ENCODE measurements around the gene CST7.

Gene CST7

GRCh38 chr20:24992487-24993205 lies 43.6 kb downstream of the CST7 start, which contains the start of gene APMAP:
Gene APMAP (minus strand): TSS chr20:24992751. CDS start chr20:24992688, 63 bp downstream.
- peak within 1 kb of the TSS; percentile 77 to 91 for H3K9ac ChIP-seq (ENCODE audit: low read depth in 1 of 2, low read length in 2 of 2)
- no peaks in the 10 kb centered on the region for H3K27me3 ChIP-seq (ENCODE audit: control insufficient read depth in 1 of 2, insufficient read depth in 2 of 2, low read length in 2 of 2)
- H3K4me1 ChIP-seq (ENCODE audit: control insufficient read depth in 1 of 2, insufficient read depth in 2 of 2, low read length in 2 of 2) = peaks cover 34 to 39% of the 10 kb centered on the region in 2 donors
- no peaks in the 10 kb centered on the region for H3K9me3 ChIP-seq (ENCODE audit: control insufficient read depth in 1 of 2, low read length in 2 of 2)
- H3K36me3 ChIP-seq (ENCODE audit: control insufficient read depth in 1 of 2, insufficient read depth in 2 of 2, low read length in 2 of 2) = peaks cover 0 to 6% of the 10 kb centered on the region in 2 donors
- peak within 1 kb of the TSS; percentile 88 to 95 for H3K4me3 ChIP-seq (ENCODE audit: low read depth in 1 of 2, low read length in 2 of 2)
- H3K27ac ChIP-seq (ENCODE audit: low read depth, low read length) = peak within 1 kb of the TSS; percentile 80

GRCh38 chr20:24993337-24994185 lies 44.5 kb downstream of the CST7 start:
- H3K4me1 ChIP-seq (ENCODE audit: control insufficient read depth in 1 of 2, insufficient read depth in 2 of 2, low read length in 2 of 2) = peaks cover 44 to 48% of the 10 kb centered on the region in 2 donors
- H3K4me3 ChIP-seq (ENCODE audit: low read depth in 1 of 2, low read length in 2 of 2) = peak overlapping the region; percentile 88 to 95
- no peaks in the 10 kb centered on the region for H3K27me3 ChIP-seq (ENCODE audit: control insufficient read depth in 1 of 2, insufficient read depth in 2 of 2, low read length in 2 of 2)
- no peaks in the 10 kb centered on the region for H3K9me3 ChIP-seq (ENCODE audit: control insufficient read depth in 1 of 2, low read length in 2 of 2)
- H3K9ac ChIP-seq (ENCODE audit: low read depth in 1 of 2, low read length in 2 of 2) = peak overlapping the region; percentile 77 to 91
- H3K36me3 ChIP-seq (ENCODE audit: control insufficient read depth in 1 of 2, insufficient read depth in 2 of 2, low read length in 2 of 2) = peaks cover 0 to 6% of the 10 kb centered on the region in 2 donors
- peak overlapping the region; percentile 80 for H3K27ac ChIP-seq (ENCODE audit: low read depth, low read length)

GRCh38 chr20:24994186-24994465 lies 45.1 kb downstream of the CST7 start:
- no peaks in the 10 kb centered on the region for H3K9me3 ChIP-seq (ENCODE audit: control insufficient read depth in 1 of 2, low read length in 2 of 2)
- H3K27ac ChIP-seq (ENCODE audit: low read depth, low read length) = no peak overlapping the region
- H3K4me3 ChIP-seq (ENCODE audit: low read depth in 1 of 2, low read length in 2 of 2) = no peak overlapping the region
- H3K36me3 ChIP-seq (ENCODE audit: control insufficient read depth in 1 of 2, insufficient read depth in 2 of 2, low read length in 2 of 2) = peaks cover 0 to 3% of the 10 kb centered on the region in 2 donors
- H3K9ac ChIP-seq (ENCODE audit: low read depth in 1 of 2, low read length in 2 of 2) = no peak overlapping the region
- H3K4me1 ChIP-seq (ENCODE audit: control insufficient read depth in 1 of 2, insufficient read depth in 2 of 2, low read length in 2 of 2) = peaks cover 48 to 54% of the 10 kb centered on the region in 2 donors
- H3K27me3 ChIP-seq (ENCODE audit: control insufficient read depth in 1 of 2, insufficient read depth in 2 of 2, low read length in 2 of 2) = no peaks in the 10 kb centered on the region

GRCh38 chr20:24994470-24995368 lies 45.6 kb downstream of the CST7 start:
- Histone ChIP-seq H3K9me3 (ENCODE audit: control insufficient read depth in 1 of 2, low read length in 2 of 2) (no peaks in the 10 kb centered on the region), H3K4me3 (ENCODE audit: low read depth in 1 of 2, low read length in 2 of 2) (peak overlapping the region in 1 of 2 donors; percentile 3), H3K36me3 (ENCODE audit: control insufficient read depth in 1 of 2, insufficient read depth in 2 of 2, low read length in 2 of 2) (no peaks in the 10 kb centered on the region), H3K27me3 (ENCODE audit: control insufficient read depth in 1 of 2, insufficient read depth in 2 of 2, low read length in 2 of 2) (no peaks in the 10 kb centered on the region), H3K9ac (ENCODE audit: low read depth in 1 of 2, low read length in 2 of 2) (no peak overlapping the region), H3K27ac (ENCODE audit: low read depth, low read length) (no peak overlapping the region), H3K4me1 (ENCODE audit: control insufficient read depth in 1 of 2, insufficient read depth in 2 of 2, low read length in 2 of 2) (peaks cover 54 to 60% of the 10 kb centered on the region in 2 donors)

- Histone ChIP-seq H3K4me1 (ENCODE audit: control insufficient read depth in 1 of 2, insufficient read depth in 2 of 2, low read length in 2 of 2) (peaks cover 60 to 61% of the 10 kb centered on the region in 2 donors), H3K4me3 (ENCODE audit: low read depth in 1 of 2, low read length in 2 of 2) (no peak overlapping the region), H3K9me3 (ENCODE audit: control insufficient read depth in 1 of 2, low read length in 2 of 2) (no peaks in the 10 kb centered on the region), H3K36me3 (ENCODE audit: control insufficient read depth in 1 of 2, insufficient read depth in 2 of 2, low read length in 2 of 2) (no peaks in the 10 kb centered on the region), H3K27me3 (ENCODE audit: control insufficient read depth in 1 of 2, insufficient read depth in 2 of 2, low read length in 2 of 2) (no peaks in the 10 kb centered on the region), H3K9ac (ENCODE audit: low read depth in 1 of 2, low read length in 2 of 2) (no peak overlapping the region), H3K27ac (ENCODE audit: low read depth, low read length) (no peak overlapping the region)
Measured at GRCh38 chr20:24995741-24996448, 46.8 kb downstream of the CST7 start.

- Histone ChIP-seq H3K36me3 (ENCODE audit: control insufficient read depth in 1 of 2, insufficient read depth in 2 of 2, low read length in 2 of 2) (no peaks in the 10 kb centered on the region), H3K4me3 (ENCODE audit: low read depth in 1 of 2, low read length in 2 of 2) (no peak overlapping the region), H3K4me1 (ENCODE audit: control insufficient read depth in 1 of 2, insufficient read depth in 2 of 2, low read length in 2 of 2) (peaks cover 53 to 54% of the 10 kb centered on the region in 2 donors), H3K27me3 (ENCODE audit: control insufficient read depth in 1 of 2, insufficient read depth in 2 of 2, low read length in 2 of 2) (no peaks in the 10 kb centered on the region), H3K9ac (ENCODE audit: low read depth in 1 of 2, low read length in 2 of 2) (no peak overlapping the region), H3K9me3 (ENCODE audit: control insufficient read depth in 1 of 2, low read length in 2 of 2) (no peaks in the 10 kb centered on the region), H3K27ac (ENCODE audit: low read depth, low read length) (no peak overlapping the region)
Measured at GRCh38 chr20:24996449-24997377, 47.6 kb downstream of the CST7 start.

GRCh38 chr20:24998121-24998520 lies 49.1 kb downstream of the CST7 start:
- Histone ChIP-seq H3K9ac (ENCODE audit: low read depth in 1 of 2, low read length in 2 of 2) (peak overlapping the region in 1 of 2 donors; percentile 39), H3K9me3 (ENCODE audit: control insufficient read depth in 1 of 2, low read length in 2 of 2) (no peaks in the 10 kb centered on the region), H3K36me3 (ENCODE audit: control insufficient read depth in 1 of 2, insufficient read depth in 2 of 2, low read length in 2 of 2) (peaks cover 0 to 5% of the 10 kb centered on the region in 2 donors), H3K4me1 (ENCODE audit: control insufficient read depth in 1 of 2, insufficient read depth in 2 of 2, low read length in 2 of 2) (peaks cover 50% of the 10 kb centered on the region in 2 donors), H3K27me3 (ENCODE audit: control insufficient read depth in 1 of 2, insufficient read depth in 2 of 2, low read length in 2 of 2) (no peaks in the 10 kb centered on the region), H3K4me3 (ENCODE audit: low read depth in 1 of 2, low read length in 2 of 2) (peak overlapping the region in 1 of 2 donors; percentile 53), H3K27ac (ENCODE audit: low read depth, low read length) (no peak overlapping the region)

GRCh38 chr20:24998631-24999445 lies 49.8 kb downstream of the CST7 start:
- Histone ChIP-seq H3K36me3 (ENCODE audit: control insufficient read depth in 1 of 2, insufficient read depth in 2 of 2, low read length in 2 of 2) (peaks cover 0 to 5% of the 10 kb centered on the region in 2 donors), H3K9ac (ENCODE audit: low read depth in 1 of 2, low read length in 2 of 2) (peak overlapping the region; percentile 6 to 39), H3K4me1 (ENCODE audit: control insufficient read depth in 1 of 2, insufficient read depth in 2 of 2, low read length in 2 of 2) (peaks cover 44 to 47% of the 10 kb centered on the region in 2 donors), H3K27me3 (ENCODE audit: control insufficient read depth in 1 of 2, insufficient read depth in 2 of 2, low read length in 2 of 2) (no peaks in the 10 kb centered on the region), H3K9me3 (ENCODE audit: control insufficient read depth in 1 of 2, low read length in 2 of 2) (no peaks in the 10 kb centered on the region), H3K4me3 (ENCODE audit: low read depth in 1 of 2, low read length in 2 of 2) (peak overlapping the region in 1 of 2 donors; percentile 53), H3K27ac (ENCODE audit: low read depth, low read length) (no peak overlapping the region)

All from duodenal mucosa (tissue), 2 donors.